Activated CD4-positive, alpha-beta T cell treated with anti-CD3 and anti-CD28 coated beads for 36 hours (primary cell): ENCODE results near the gene CSRP1. TPM values are rescaled to one million over a fixed set of nuclear protein-coding genes. Genes with fewer than 3 reads are reported as not detected.

Experiments used
- ATAC-seq: fragments of 200-7000 bp; cut with Tn5 transposase; one replicate; pipeline ENCODE4 v1.10.0; 2021; ENCODE audit warnings: mild to moderate bottlenecking, moderate library complexity
- CTCF ChIA-PET: fragments of 350-600 bp; sonication (Branson Sonifier 250); formaldehyde crosslinking; loops from one replicate; lab custom pipeline; 2021; ENCODE audit warnings: antibody characterized with exemption; lab: Charles Lee
- POLR2A ChIA-PET: fragments of 350-600 bp; sonication (Branson Sonifier 250); formaldehyde crosslinking; loops from one replicate; lab custom pipeline; 2021; ENCODE audit warnings: antibody characterized with exemption, inconsistent platforms; lab: Charles Lee
- DNase-seq: peaks from one replicate; pipeline ENCODE4 v3.0.0-alpha.2; 2020
- H3K27ac Mint-ChIP-seq: one replicate; pipeline ENCODE4 v1.8.0; 2021; ENCODE audit warnings: mixed read lengths
- H3K27me3 Mint-ChIP-seq: one replicate; pipeline ENCODE4 v1.8.0; 2021; ENCODE audit warnings: mixed read lengths
- H3K36me3 Mint-ChIP-seq: one replicate; pipeline ENCODE4 v1.8.0; 2021; ENCODE audit warnings: low read depth, mixed read lengths
- H3K4me1 Mint-ChIP-seq: one replicate; pipeline ENCODE4 v1.8.0; 2021; ENCODE audit warnings: mixed read lengths
- H3K4me3 Mint-ChIP-seq: one replicate; pipeline ENCODE4 v1.8.0; 2021; ENCODE audit warnings: mild to moderate bottlenecking, moderate library complexity, mixed read lengths
- H3K9me3 Mint-ChIP-seq: one replicate; pipeline ENCODE4 v1.8.0; 2021; ENCODE audit warnings: low read depth, mixed read lengths
- intact Hi-C, 2 experiments: fragments of 100-400 bp; cut with DNase I in 1 of 2; cut with micrococcal nuclease in 1 of 2; formaldehyde crosslinking; loops; one replicate each; pipeline versions ENCODE4 v1.14.2 to v1.15.1; 2022 to 2024; cut with DNase I, micrococcal nuclease
- total RNA-seq, 2 experiments: library from RNA; stranded (reverse); gene quantifications; one replicate each; pipeline ENCODE4 v1.2.3, GENCODE V29; 2021

The CSRP1 gene
- total RNA-seq, 2 experiments from 2014 or later: 49.2 to 50.7 TPM

- no peak for DNase-seq
- POLR2A ChIA-PET: no interaction called here
- no peaks in the 10 kb centered on the region for H3K36me3 Mint-ChIP-seq
- H3K27ac Mint-ChIP-seq: no peak overlapping the region
- intact Hi-C loops: loop anchor here in 1 of 2 experiments (10.0 kb wide), 1 partner anchor 643 kb away; the partner anchor contains the start of gene ARL8A
- no peak overlapping the region for H3K4me3 Mint-ChIP-seq
- H3K9me3 Mint-ChIP-seq: no peaks in the 10 kb centered on the region
- ATAC-seq: no peak
- no peaks in the 10 kb centered on the region for H3K27me3 Mint-ChIP-seq
- peaks cover 22% of the 10 kb centered on the region for H3K4me1 Mint-ChIP-seq
- CTCF ChIA-PET: interaction anchor here (0.6 to 8.1 kb wide), 4 partner anchors 10 to 248 kb away, joined by 3 to 94 read pairs (median 26); no protein-coding TSS in a partner anchor
Observed at GRCh38 chr1:201501812-201502510, 5.0 kb downstream of the CSRP1 start.

GRCh38 chr1:201501144-201501543 lies 5.8 kb downstream of the CSRP1 start:
- ATAC-seq (no peak), DNase-seq (no peak)
- Mint-ChIP-seq H3K9me3 (no peaks in the 10 kb centered on the region), H3K27ac (no peak overlapping the region), H3K36me3 (no peaks in the 10 kb centered on the region), H3K4me3 (no peak overlapping the region), H3K4me1 (peaks cover 19% of the 10 kb centered on the region), H3K27me3 (no peaks in the 10 kb centered on the region)
- POLR2A ChIA-PET: no interaction called here
- intact Hi-C loops: loop anchor here in 1 of 2 experiments (10.0 kb wide), 1 partner anchor 644 kb away; the partner anchor contains the start of gene ARL8A
- CTCF ChIA-PET: interaction anchor here (0.7 to 8.1 kb wide), 6 partner anchors 9 to 1880 kb away, joined by 3 to 94 read pairs (median 6); no protein-coding TSS in a partner anchor

GRCh38 chr1:201500670-201501120 lies 6.2 kb downstream of the CSRP1 start:
- POLR2A ChIA-PET: no interaction called here
- CTCF ChIA-PET: interaction anchor here (0.7 to 8.1 kb wide), 6 partner anchors 9 to 1880 kb away, joined by 3 to 94 read pairs (median 6); no protein-coding TSS in a partner anchor
- Mint-ChIP-seq H3K27me3 (no peaks in the 10 kb centered on the region), H3K36me3 (no peaks in the 10 kb centered on the region), H3K27ac (no peak overlapping the region), H3K4me3 (no peak overlapping the region), H3K4me1 (peaks cover 14% of the 10 kb centered on the region), H3K9me3 (no peaks in the 10 kb centered on the region)
- DNase-seq: no peak
- intact Hi-C loops: loop anchor here in 1 of 2 experiments (10.0 kb wide), 1 partner anchor 644 kb away; the partner anchor contains the start of gene ARL8A
- ATAC-seq: no peak

GRCh38 chr1:201499795-201500669 lies 6.9 kb downstream of the CSRP1 start:
- no peak for DNase-seq
- Mint-ChIP-seq H3K27ac (no peak overlapping the region), H3K4me1 (peaks cover 8% of the 10 kb centered on the region), H3K4me3 (no peak overlapping the region), H3K9me3 (no peaks in the 10 kb centered on the region), H3K27me3 (no peaks in the 10 kb centered on the region), H3K36me3 (peaks cover 2% of the 10 kb centered on the region)
- POLR2A ChIA-PET: no interaction called here
- intact Hi-C loops: loop anchor here in 1 of 2 experiments (10.0 kb wide), 1 partner anchor 645 kb away; the partner anchor contains the start of gene ARL8A
- ATAC-seq: no peak
- CTCF ChIA-PET: interaction anchor here (0.9 to 8.1 kb wide), 4 partner anchors 8 to 52 kb away, joined by 3 to 94 read pairs (median 26); no protein-coding TSS in a partner anchor

GRCh38 chr1:201499191-201499590 lies 7.7 kb downstream of the CSRP1 start:
- Mint-ChIP-seq H3K36me3 (peaks cover 7% of the 10 kb centered on the region), H3K27me3 (no peaks in the 10 kb centered on the region), H3K9me3 (no peaks in the 10 kb centered on the region), H3K27ac (no peak overlapping the region), H3K4me1 (peaks cover 4% of the 10 kb centered on the region), H3K4me3 (no peak overlapping the region)
- ChIA-PET CTCF (interaction anchor here (1.8 to 8.1 kb wide), 3 partner anchors 13 to 19 kb away, joined by 4 to 94 read pairs (median 45); no protein-coding TSS in a partner anchor), POLR2A (no interaction called here)
- DNase-seq (no peak), ATAC-seq (no peak)
- intact Hi-C loops: no loop called here

GRCh38 chr1:201498621-201499020 lies 8.3 kb downstream of the CSRP1 start:
- DNase-seq (no peak), ATAC-seq (no peak)
- H3K4me3 Mint-ChIP-seq: no peak overlapping the region
- no peak overlapping the region for H3K27ac Mint-ChIP-seq
- ChIA-PET POLR2A (no interaction called here), CTCF (interaction anchor here (1.8 to 8.1 kb wide), 3 partner anchors 13 to 18 kb away, joined by 4 to 94 read pairs (median 45); no protein-coding TSS in a partner anchor)
- peaks cover 13% of the 10 kb centered on the region for H3K36me3 Mint-ChIP-seq
- intact Hi-C loops: no loop called here
- H3K9me3 Mint-ChIP-seq: no peaks in the 10 kb centered on the region
- H3K27me3 Mint-ChIP-seq: no peaks in the 10 kb centered on the region
- H3K4me1 Mint-ChIP-seq: peaks cover 2% of the 10 kb centered on the region

- intact Hi-C loops: no loop called here
- Mint-ChIP-seq H3K4me3 (no peak overlapping the region), H3K4me1 (no peaks in the 10 kb centered on the region)
Observed at GRCh38 chr1:201497935-201498509, 8.9 kb downstream of the CSRP1 start.

GRCh38 chr1:201496296-201496690 lies 10.6 kb downstream of the CSRP1 start:
- H3K9me3 Mint-ChIP-seq: no peaks in the 10 kb centered on the region
- no peaks in the 10 kb centered on the region for H3K27me3 Mint-ChIP-seq
- ATAC-seq: no peak
- peaks cover 19% of the 10 kb centered on the region for H3K36me3 Mint-ChIP-seq
- no peaks in the 10 kb centered on the region for H3K4me1 Mint-ChIP-seq
- peak overlapping the region; percentile 20 for H3K27ac Mint-ChIP-seq
- CTCF ChIA-PET: interaction anchor here (1.0 to 2.1 kb wide), 5 partner anchors 10 to 60 kb away, joined by 4 to 11 read pairs (median 5); no protein-coding TSS in a partner anchor
- no peak for DNase-seq
- intact Hi-C loops: no loop called here
- POLR2A ChIA-PET: no interaction called here
- H3K4me3 Mint-ChIP-seq: no peak overlapping the region

More at GRCh38 chr1:201497935-201498509, 8.9 kb downstream of the CSRP1 start:
- H3K36me3 Mint-ChIP-seq: peaks cover 19% of the 10 kb centered on the region
- ATAC-seq (no peak), DNase-seq (no peak)
- ChIA-PET POLR2A (no interaction called here), CTCF (interaction anchor here (1.8 to 8.1 kb wide), 3 partner anchors 14 to 18 kb away, joined by 4 to 94 read pairs (median 45); no protein-coding TSS in a partner anchor)
- no peaks in the 10 kb centered on the region for H3K27me3 Mint-ChIP-seq
- H3K27ac Mint-ChIP-seq: no peak overlapping the region
- no peaks in the 10 kb centered on the region for H3K9me3 Mint-ChIP-seq

GRCh38 chr1:201495551-201496295 lies 11.2 kb downstream of the CSRP1 start:
- ChIA-PET CTCF (interaction anchor here (1.0 to 2.1 kb wide), 6 partner anchors 9 to 60 kb away, joined by 3 to 11 read pairs (median 4); partner anchors contain the start of gene CSRP1), POLR2A (interaction anchor here (0.6 kb wide), 1 partner anchor 42 kb away, joined by 3 read pairs; no protein-coding TSS in a partner anchor)
- H3K4me1 Mint-ChIP-seq: no peaks in the 10 kb centered on the region
- DNase-seq (no peak), ATAC-seq (no peak)
- H3K27ac Mint-ChIP-seq: no peak overlapping the region
- H3K4me3 Mint-ChIP-seq: no peak overlapping the region
- intact Hi-C loops: no loop called here
- no peaks in the 10 kb centered on the region for H3K9me3 Mint-ChIP-seq
- no peaks in the 10 kb centered on the region for H3K27me3 Mint-ChIP-seq
- H3K36me3 Mint-ChIP-seq: peaks cover 19% of the 10 kb centered on the region
